ENCODE data around the gene ST7. TPM values are rescaled to one million over a fixed set of nuclear protein-coding genes. Genes with fewer than 3 reads are reported as not detected.
"Not testable (repeated sequence)": the region's sequence is repeated elsewhere in the genome, so short reads cannot be mapped to it uniquely, and the experiment has no call there.

The ST7 gene
- polyA plus RNA-seq, 5 donors: 44.7 to 61.6 (median 54.7) TPM

DNA sequence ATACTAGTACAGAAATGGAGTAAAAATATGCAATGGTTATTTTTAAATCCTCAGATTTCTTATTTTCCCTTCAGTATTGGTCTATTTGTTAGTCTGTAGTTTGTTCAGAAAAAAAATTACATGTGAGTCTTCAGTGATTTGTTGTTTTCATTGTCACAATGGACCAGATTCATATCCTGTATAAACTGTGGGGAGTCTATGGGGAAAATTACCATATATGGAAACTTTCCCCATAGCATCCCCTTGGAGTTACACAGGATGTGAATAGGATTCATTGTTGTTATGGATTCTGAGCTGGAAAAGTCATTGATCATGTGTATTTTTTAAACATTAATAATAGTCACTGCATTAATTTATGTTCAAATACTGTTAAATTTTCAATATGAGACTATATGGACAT is 72.6 kb downstream of the ST7 start:
- no peak for DNase-seq

DNA sequence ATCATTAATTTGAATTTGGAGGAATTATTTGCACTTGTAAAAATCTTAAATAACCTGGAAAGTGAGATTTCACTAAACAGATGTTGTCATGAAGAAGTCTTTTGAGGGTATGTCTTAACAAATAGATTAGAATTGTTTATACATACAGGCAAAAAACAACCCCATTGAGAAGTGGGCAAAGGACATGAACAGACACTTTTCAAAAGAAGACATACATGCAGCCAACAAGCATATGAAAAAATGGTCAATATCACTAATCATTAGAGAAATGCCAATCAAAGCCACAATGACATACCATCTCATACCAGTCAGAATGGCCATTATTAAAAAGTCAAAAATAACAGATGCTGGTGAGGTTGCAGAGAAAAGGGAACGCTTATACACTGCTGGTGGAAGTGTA is 77.0 kb downstream of the ST7 start:
- not testable (repeated sequence) for DNase-seq

DNA sequence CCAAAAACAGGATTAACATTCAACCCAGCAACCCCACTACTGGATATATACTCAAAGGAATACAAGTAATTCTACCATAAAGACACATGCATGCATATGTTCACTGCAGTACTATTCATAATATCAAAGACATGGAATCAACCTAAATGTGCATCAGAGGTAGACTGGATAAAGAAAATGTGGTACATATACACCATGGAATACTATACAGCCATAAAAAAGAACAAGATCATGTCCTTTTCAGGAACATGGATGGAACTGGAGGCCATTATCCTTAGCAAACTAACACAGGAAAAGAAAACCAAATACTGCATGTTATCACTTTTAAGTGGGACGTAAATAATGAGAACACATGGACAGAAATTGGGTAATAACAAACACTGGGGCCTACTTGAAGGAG is 77.5 kb downstream of the ST7 start:
- DNase-seq: not testable (repeated sequence)

DNA sequence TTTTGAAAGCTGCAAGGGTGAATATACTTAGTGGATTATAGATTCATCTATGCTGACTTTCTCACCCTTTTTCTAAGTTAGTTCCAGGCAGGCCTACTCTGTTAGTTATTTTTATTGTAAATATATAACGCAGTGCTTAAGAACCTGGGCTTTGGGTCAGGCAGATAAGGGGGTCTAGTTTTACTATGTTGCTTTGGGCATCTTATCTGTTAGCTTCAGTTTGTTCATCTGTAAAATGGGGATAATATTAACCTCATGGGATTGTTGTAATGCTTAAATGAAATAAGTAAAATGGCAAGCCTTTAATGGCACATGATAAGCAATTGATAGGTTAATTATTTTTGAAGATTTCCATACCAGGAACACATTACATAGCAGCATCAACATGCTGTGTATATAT is 79.5 kb downstream of the ST7 start:
- DNase-seq: no peak

DNA sequence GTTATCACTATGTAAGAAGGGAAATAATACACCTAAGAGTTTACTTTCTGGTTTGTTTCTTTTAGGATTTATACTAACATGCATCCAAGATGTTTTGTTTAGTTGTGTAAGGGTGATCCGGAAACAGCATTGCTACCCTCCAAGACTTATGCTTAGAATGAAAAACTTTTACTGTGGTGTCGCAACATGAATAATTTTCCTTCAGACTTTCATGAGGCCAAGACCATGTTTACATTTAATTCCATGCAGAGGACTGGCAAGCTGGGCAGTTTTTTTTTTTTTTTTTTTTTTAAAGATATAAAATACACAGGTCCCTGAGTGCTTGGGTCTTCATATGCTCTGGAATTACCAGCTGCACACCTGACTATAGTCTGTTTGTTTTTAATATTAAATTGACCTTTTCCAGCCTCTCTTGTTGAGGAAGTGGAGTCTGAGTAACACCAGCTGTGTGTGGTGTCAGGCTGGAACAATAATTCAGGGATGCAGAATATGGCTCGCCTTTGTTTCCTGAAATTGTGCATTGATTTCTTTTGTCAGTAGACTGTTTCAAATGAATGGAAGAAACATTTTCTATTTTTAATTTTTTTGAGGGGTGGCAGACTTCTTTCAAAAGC is 81.7 kb downstream of the ST7 start:
- peak; percentile 74 for DNase-seq

DNA sequence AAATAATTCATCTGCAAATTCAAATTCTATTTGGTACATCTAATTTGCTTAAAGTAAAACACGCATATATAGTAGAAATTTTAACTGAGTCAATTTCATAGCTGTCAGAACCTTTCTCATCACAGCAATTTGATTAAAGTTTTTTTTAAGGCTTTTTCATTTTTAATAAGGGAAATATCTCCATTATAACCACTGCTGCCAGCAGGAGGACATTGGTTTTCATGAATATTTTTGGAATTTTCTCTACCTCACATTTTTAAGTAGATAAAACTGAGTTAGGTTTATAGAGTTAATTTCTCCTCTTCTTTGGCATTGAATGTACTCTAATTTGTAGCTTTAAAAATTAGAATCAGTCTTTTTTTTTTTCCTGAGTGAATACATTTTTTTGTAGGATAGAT is 82.2 kb downstream of the ST7 start:
- no peak for DNase-seq

DNA sequence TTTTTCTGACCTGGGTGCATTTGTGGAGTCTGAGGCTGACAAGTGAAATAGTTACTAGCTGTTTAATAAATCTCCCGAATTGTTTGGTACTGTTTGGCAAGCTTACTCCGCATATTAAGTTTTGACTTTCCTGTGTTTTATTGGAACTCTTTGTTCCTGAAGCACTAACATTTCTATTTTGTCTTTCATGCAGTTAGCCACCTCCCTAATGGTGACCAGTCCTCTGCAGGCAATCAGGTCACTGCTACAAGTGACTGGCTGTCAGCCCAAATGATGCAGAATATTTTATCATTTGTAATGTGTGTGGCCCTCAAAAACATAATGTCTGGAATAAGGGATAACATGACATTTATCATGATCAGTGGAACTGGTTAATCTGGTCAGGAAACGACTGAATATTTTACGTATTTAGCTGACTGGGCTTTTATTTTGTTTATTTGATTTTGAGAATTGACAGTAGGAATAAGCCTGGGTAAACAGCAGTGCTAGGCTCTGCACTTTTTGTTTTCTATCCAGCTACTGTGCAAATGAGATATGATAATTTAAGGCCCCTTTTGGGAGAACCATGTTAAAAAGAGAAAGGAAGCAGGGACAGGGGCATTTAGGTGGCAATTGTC is 82.9 kb downstream of the ST7 start:
- DNase-seq: no peak

DNA sequence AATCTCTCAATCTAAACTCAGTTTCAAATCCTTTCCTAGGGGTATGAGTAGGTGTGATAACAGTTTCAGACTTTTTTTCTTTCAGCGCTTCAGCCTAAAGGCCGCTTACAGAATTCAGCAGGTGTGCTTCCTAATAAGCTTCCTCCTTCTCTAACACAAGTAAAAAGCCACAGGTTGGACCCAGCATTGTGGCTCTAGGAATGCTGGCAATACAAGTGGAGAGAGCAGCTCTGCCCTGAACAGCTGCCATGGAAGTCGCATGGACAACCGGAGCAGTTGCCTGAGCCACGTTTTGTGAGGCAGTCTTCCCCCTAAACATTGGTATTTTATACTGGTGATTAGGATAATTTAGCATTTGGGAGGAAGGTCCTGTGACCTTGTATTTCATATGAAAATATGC is 83.5 kb downstream of the ST7 start:
- DNase-seq: no peak

DNA sequence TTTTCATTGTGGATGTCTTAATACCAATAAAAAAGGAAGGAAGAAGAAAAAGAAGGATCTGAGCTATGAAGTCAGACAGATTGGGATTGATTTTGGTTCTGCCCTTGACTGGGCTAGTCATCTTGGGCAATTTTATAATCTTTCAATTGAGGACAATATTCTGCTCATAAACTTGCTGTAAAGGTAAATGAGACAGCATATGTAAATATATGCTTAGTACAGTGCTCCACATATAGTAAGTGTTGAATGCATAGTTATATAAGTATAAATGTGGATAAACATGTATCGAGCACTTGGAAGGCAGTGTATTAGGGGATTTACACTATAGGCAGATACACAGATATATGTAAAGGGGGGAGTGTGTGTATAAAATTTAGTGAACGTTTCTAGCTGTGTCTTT is 85.1 kb downstream of the ST7 start:
- no peak for DNase-seq

DNA sequence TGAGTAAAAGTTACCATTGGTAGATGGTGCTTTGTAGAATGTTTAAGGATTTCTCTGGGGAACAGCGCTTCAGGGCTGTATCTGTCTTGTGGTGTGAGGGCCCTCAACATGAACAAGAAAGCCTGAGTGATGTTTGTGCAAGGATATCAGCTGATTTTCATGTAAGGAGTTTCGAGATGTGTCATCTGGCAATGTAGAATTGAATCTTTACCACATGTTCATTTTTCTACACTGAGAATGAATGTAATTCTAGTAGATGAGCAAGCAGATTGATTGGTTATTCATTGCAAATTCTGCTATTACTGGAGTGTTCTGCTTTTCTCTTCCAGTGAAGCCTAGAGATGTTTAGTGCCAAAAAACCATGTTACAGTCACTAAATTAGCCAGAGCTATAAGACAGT is 87.7 kb downstream of the ST7 start:
- no peak for DNase-seq

DNA sequence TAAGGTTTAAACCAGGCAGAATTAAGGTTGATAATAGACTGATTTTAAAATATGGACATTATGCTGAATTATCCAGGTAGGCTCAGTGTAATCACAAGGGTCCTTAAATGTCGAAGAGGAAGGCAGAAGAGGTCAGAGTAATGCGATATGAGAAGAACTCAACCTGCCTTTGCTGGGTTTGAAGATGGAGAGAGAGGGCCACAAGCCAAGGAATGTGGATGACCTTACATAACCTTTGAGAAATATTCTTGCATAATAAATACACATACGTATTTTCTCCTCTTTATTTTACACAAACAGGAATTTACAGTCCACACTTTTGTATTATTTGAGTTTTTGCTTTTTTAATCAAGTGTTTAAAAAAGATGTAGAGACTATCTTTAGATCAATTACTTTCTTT is 88.5 kb downstream of the ST7 start:
- no peak for DNase-seq

DNA sequence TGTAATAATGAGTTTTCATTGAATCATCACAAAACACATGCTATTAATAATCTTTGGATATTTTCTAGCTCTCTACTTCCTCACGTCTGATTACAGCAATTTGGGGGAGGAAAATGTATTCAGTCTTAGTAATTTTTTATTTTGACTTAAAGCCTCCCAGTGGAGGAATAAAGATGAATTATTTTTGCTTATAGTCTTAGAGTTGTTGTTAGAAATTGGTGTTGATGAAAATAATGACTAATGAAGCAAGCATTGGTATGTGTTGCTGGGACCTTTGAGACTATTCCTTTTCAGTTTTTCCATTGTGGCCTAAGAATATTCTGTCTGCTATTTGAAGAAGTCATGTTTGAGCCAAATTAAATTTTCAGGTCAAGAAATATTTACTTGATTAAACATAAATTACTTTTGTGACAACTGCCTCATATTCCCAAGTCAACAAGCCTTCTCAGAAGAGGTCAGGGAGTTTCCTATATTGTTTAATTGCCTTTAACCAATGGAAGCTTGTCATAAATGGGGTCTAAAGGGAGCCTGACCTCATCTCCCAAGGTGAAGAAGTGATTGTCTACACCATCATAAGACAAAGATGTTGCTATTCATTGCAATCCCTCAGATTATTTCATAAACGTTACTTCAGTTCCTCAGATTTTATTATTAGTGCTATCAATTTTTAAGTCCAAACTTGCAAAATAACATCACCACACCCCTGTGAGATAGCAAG is 90.0 kb downstream of the ST7 start:
- no peak for DNase-seq

DNA sequence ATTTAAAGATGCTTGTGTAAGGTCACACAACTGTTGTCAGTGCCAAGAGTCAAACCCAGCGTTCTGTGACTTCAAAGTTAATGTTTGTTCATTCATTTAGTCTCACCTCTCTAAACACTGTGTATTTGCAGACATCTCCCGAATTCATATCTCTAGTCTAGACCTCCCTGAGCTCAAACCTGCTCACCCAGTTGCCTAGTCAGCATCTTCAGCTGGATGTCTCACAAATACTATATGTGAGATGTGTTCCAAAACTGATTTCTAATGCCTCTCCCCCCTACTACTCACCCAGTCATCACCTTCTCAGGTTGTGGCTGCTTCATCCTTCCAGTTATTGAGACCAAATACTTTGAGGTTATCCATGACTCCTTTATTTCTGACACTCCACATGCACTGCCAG is 91.4 kb downstream of the ST7 start:
- DNase-seq: no peak

DNA sequence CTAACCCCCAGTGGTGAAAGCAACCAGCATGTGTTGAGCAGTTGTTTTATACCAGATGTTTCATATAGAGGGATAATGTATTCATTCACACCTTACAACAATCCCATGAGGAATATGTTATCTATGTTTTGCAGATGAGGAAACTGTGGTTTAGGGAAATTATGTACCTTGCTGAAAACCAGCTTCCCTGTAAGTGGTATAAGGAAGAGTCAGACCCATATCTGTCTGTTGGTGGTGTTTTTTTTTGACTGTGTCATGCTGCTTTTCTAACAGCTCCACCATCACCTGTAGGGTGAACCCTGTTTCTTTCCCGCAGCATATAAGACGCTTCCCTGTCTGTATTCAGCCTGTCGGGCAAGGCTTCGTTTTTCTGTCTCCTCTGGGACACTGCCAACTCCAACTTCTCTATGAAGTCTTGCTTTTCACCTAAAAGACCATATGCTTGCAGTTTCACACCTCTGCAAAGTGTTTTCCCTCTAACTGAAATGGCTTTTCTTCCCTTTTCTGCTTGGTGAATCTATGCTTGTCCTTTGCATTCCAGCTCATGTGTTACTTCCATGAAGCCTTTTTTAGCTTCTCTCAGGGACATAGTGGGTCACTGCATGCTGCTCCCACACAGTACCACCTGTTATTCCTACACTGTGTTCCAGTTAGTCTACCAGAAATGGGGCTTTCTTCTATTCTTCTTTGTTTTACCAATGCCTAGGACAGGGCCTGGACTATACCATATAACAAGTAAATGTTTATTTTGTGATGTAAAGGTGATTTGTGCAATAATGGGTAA is 92.8 kb downstream of the ST7 start:
- DNase-seq: no peak

DNA sequence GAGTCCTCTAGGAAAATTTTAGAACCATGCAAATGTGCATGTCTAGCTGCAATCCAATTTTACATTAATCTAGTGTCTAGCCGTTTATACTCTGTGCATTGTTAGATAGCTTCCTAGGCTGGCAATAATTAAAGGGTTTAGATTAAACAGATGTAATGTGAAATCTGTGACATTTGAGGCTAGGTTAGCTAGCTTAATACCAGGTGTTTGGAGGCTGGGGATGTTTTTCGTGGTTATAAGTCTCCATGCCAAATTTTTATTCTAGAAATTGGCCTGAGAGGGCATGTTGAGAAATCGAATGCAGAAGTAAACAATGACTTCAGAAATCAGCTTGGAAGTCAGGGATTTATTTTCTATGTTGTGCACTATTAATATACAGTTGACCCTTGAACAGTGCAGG is 94.2 kb downstream of the ST7 start:
- DNase-seq: peak; percentile 24

DNA sequence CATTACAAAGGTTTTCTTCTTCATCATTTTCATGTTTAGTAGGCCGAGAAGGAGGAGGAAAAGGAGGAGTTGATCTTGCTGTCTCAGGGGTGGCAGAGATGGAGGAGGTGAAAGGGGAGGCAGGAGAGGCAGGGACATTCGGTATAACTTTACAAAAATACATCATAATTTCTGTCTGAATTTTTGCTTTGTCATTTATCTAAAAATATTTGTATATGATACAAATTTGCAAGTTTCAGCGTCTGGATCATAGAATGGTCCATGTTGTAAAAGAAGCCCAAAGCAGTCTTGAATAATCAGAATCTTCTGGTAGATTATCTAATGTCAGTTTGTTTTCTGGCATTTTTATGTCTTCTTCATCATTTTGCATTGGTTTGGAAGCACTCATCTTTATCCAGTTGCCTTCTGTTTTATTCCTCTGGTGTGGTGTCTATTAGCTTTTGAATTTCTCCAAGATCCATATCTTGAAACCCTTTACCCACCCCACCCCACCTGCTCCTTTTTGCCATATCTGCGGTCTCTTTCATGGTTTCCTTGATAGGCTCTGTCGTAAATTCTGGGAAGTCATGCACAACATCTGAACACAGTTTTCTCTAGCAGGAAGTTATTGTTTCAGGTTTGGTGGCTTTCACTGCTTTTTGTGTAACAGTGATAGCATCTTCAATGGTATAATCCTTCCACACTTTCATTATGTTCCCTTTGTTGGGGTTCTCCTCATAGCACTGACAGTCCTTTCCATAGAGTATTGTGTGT is 95.0 kb downstream of the ST7 start:
- DNase-seq: no peak

DNA sequence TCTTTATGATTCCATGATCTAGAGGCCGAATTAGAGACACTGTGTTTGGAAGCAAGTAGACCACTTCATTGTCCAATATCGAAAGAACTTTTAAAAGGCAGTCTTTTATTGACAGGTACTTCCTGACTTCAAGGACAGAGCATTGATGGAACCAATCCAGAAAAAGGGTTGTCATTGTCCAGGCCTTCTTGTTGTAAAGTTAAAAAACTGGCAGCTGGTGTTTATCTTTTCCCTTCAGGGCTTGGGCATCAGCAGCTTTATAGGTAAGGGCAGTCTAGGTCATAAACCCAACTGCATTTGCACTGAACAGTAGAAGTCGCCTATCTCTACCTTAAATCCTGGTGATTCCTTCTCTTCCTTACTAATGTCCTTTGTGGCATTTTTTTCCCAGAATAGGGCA is 95.6 kb downstream of the ST7 start:
- DNase-seq: no peak

DNA sequence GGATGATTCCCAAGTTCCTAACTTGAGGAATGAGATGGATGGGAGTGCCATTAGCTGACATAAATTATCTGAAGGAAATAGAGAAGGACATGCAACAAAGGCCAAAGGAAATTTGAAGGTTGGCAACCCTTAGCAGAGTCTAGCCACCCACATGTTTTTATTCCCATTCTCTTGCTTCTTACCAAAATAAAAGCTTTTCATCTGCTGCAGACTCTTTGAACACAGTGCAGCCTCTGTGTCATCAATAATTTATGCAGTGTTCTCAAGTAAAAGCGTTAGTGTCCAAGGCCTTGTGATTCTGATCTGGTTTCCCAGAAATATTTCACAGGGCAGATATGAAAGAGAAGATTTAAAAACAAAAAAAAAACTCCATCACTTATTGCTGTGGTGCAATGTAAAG is 98.5 kb downstream of the ST7 start:
- no peak for DNase-seq

DNA sequence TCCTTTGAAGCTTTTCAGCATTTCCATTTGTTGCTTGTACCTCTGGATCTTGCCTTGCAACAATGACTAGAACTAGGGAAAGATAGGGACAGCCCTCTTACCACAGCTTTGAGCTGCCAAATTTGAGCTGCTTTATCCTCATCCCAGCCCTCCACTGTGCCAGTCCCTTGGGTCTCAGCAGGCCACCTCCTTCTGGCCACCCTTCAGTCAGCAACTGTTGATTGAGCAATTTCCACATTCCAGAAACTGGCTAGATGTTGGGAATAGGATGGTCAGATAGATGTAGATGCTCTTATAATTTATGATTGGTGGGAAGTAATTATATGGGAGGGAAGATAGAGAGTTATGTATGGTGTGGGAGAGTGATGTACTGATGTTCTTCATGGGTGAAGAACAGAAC is 100.1 kb downstream of the ST7 start:
- DNase-seq: no peak

DNA sequence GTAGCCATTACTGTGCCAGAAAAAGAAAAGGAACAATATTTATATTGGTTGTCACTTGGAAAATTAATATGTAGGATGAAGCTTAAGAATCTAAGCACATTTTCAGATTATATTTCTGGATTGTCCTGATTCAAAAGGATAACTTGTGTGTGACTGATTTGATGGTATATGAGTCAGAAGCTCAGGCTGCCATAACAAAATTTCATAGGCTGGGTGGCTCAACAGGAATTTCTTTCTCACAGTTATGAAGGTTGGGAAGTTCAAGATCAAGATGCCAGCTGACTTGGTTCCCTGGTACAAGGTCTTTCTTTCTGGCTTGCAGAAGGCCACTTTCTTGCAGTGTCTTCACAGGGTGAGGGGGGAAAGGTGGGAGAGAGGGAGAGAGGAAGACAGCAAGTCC is 108.5 kb downstream of the ST7 start:
- DNase-seq: no peak

DNA sequence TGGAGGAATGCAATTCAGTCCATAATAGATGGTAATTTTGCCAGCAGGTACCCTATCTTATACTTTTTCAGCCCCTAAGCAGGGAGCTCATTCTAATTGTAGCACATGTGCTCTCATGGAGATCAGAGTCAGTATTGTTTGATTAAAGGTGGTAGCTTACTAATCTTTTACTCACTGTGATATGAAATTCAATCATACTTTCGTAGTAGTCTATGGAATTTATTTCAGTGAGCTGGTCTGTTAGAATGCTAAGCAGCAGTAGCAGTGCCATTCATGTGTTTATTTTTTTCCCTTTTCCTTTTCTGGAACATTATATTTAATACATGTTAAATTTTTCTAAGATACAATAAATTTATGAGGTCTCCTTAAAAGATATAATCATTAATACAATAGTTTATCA is 109.0 kb downstream of the ST7 start:
- no peak for DNase-seq

DNA sequence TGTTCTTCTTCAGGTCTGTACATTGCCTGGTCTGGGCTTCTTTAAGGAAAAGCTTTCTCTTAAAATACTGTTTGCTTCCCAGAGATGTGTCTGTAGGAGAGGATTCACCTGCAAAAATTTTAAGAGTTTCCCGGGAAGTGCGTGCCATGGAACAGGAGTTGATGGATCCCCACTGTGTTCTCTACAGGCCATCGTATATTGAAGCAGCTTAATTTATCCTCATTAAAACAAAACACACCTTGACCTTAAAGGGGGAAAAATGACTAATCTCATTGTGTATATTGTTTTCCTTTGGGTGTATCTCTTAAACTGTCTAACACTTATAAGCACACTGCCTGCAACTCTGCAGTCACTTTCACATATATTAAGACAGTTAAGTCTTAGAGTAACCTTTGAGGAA is 111.4 kb downstream of the ST7 start:
- DNase-seq: no peak
